Ishikawa (cell line): ENCODE data around the gene TRIM38.

Experiments used
- CEBPB ChIP-seq: IDR thresholded peaks from 2 replicates; pipeline ENCODE4 v1.6.1; 2012
- CREB1 ChIP-seq: IDR thresholded peaks from 2 replicates; pipeline ENCODE4 v1.6.1; 2012; ENCODE audit warnings: low read depth
- EGR1 ChIP-seq: IDR thresholded peaks from 2 replicates; pipeline ENCODE4 v1.6.1; 2012
- EP300 ChIP-seq: IDR thresholded peaks from 2 replicates; pipeline ENCODE4 v1.6.1; 2012; ENCODE audit warnings: borderline replicate concordance
- FOXM1 ChIP-seq: IDR thresholded peaks from 2 replicates; pipeline ENCODE4 v1.6.1; 2012; ENCODE audit warnings: low read depth, borderline replicate concordance
- MAX ChIP-seq: IDR thresholded peaks from 2 replicates; pipeline ENCODE4 v1.6.1; 2012
- NFIC ChIP-seq: IDR thresholded peaks from 2 replicates; pipeline ENCODE4 v1.6.1; 2012
- RAD21 ChIP-seq: IDR thresholded peaks from 2 replicates; pipeline ENCODE4 v1.6.1; 2012; ENCODE audit warnings: low read depth
- REST ChIP-seq: IDR thresholded peaks from 2 replicates; pipeline ENCODE4 v1.6.1; 2012; ENCODE audit warnings: low read depth, mild to moderate bottlenecking
- TAF1 ChIP-seq: IDR thresholded peaks from 2 replicates; pipeline ENCODE4 v1.6.1; 2012; ENCODE audit warnings: low read depth, mild to moderate bottlenecking
- TCF12 ChIP-seq: IDR thresholded peaks from 2 replicates; pipeline ENCODE4 v1.6.1; 2012; ENCODE audit warnings: low read depth
- TEAD4 ChIP-seq: IDR thresholded peaks from 2 replicates; pipeline ENCODE4 v1.6.1; 2012
- YY1 ChIP-seq: IDR thresholded peaks from 2 replicates; pipeline ENCODE4 v1.6.1; 2012; ENCODE audit warnings: low read depth
- ZBTB7A ChIP-seq: IDR thresholded peaks from 2 replicates; pipeline ENCODE4 v1.6.1; 2012; ENCODE audit warnings: low read depth
- TF ChIP-seq, protein P1 (sequence below): IDR thresholded peaks from 2 replicates; pipeline ENCODE4 v1.6.1; 2012

TRIM38 gene

DNA sequence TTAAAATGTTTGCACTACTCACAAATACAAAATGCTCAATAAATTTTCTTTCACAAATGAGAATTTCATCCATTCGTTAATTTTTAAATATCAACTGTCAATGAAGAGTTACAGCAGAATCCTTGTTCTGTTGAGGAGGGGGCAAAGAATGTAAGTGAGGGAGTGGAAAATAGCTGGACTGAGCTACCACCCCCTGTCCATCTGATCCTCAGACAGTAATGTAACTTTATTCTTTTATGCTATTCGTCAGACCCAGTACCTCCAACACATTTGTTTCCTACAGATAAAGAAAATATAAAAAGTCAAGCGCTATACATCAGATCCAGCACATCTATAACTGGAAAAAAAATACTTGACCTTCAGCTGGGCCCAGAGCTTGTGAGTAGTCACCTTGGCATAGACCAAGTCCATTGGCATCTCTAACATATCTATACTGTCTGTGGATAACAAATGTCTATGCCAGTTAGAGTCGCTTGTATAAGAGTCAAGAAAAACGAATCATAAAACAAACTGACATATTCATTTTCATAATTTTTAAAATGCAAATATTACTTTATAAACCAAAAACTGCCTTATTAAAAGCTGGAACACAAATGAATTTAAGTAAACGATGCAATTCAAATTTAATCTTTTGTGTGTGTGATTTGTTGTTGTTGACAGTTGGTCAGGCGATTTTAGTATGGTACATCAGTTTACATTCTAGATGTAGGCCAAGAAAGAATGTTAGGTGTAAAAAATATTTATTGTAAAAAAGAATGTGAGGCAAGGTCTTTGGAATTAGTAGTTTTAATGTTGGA, 67.5 kb downstream of the TRIM38 start:
- TF ChIP-seq NFIC (no peak), MAX (no peak), RAD21 (no peak), ZBTB7A (no peak), CREB1 (no peak)

- no peak for TF ChIP-seq MAX
- TF ChIP-seq RAD21, result no peak
- TF ChIP-seq CREB1, result no peak
- TF ChIP-seq TAF1, result no peak
- no peak for TF ChIP-seq YY1
- no peak for TF ChIP-seq REST
- no peak for TF ChIP-seq FOXM1
- TF ChIP-seq EGR1, result no peak
- no peak for TF ChIP-seq CEBPB
- no peak for TF ChIP-seq TCF12
- TF ChIP-seq, protein P1, sequence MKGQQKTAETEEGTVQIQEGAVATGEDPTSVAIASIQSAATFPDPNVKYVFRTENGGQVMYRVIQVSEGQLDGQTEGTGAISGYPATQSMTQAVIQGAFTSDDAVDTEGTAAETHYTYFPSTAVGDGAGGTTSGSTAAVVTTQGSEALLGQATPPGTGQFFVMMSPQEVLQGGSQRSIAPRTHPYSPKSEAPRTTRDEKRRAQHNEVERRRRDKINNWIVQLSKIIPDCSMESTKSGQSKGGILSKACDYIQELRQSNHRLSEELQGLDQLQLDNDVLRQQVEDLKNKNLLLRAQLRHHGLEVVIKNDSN, result no peak
- no peak for TF ChIP-seq TEAD4
- TF ChIP-seq NFIC, result no peak
Measured at GRCh38 chr6:26030716-26031115, 68.1 kb downstream of the TRIM38 start.

GRCh38 chr6:26031151-26031594, 68.6 kb downstream of the TRIM38 start:
- TF ChIP-seq, protein P1, result no peak
- TF ChIP-seq ZBTB7A (no peak), CEBPB (no peak), EGR1 (no peak), NFIC (0 out of 2 replicates have a peak, but pooled peaks have one; percentile 2), MAX (no peak), YY1 (no peak), TEAD4 (no peak)

DNA sequence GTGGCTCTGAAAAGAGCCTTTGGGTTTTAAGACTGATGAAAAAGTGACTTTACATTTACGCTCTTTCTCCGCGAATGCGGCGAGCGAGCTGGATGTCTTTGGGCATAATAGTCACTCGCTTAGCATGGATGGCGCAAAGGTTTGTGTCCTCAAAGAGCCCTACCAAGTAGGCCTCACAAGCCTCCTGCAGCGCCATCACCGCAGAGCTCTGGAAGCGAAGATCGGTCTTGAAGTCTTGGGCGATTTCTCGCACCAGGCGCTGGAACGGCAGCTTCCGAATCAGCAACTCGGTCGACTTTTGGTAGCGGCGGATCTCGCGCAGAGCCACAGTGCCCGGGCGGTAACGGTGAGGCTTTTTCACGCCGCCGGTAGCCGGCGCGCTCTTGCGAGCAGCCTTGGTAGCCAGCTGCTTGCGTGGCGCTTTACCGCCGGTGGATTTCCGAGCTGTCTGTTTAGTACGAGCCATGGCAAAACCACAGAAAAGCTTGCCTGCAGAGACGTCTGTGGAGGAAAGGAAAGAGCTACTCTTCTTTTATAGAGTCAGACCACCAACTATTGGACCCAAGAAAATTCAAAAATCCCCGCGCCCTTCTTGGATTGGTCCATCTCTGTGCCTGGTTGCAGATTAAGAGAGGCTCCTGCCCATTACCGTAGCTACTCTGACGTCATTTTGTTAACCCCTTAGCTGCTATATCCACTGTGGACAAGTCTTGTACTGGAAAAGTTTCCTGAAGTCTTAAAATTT, 69.2 kb downstream of the TRIM38 start:
- TF ChIP-seq NFIC (0 out of 2 replicates have a peak, but pooled peaks have one; percentile 15), CEBPB (no peak), EP300 (peak; percentile 63; the same call in 1 of the 2 replicates), TCF12 (peak; percentile 82), RAD21 (no peak), MAX (peak; percentile 45), EGR1 (0 out of 2 replicates have a peak, but pooled peaks have one; percentile 23), ZBTB7A (no peak), YY1 (0 out of 2 replicates have a peak, but pooled peaks have one; percentile 32), FOXM1 (peak; percentile 85), CREB1 (peak; percentile 77), TEAD4 (peak; percentile 34; the same call in 1 of the 2 replicates), TAF1 (peak; percentile 80), REST (no peak)
- TF ChIP-seq, protein P1, result no peak; the same call in 1 of the 2 replicates
